ENCODE data around the gene PECR. TPM values are rescaled to one million over a fixed set of nuclear protein-coding genes. Genes with fewer than 3 reads are reported as not detected.

The PECR gene
- 10 to 100 TPM; 15.7 to 20.7 TPM for total RNA-seq
- polyA plus RNA-seq: 10 to 100 TPM; 25.4 to 33.3 (median 28.6) TPM
- 4.9 to 12.5 (median 9.3) reads per million in 6 experiments for total RNA-seq

- Mint-ChIP-seq H3K9me3 (no peaks in the 10 kb centered on the region), H3K4me1 (peaks cover 24 to 70% (median 60%) of the 10 kb centered on the region in 4 donors), H3K27ac (peak within 1 kb of the TSS; percentile 86 to 98 (median 94)), H3K27me3 (no peaks in the 10 kb centered on the region), H3K4me3 (peak within 1 kb of the TSS; percentile 86 to 99 (median 93)), H3K36me3 (no peaks in the 10 kb centered on the region)
- peak; percentile 37 to 82 (median 66) for DNase-seq
- peak; percentile 80 to 86 for ATAC-seq
- POLR2A ChIA-PET: interaction anchor here (0.6 to 5.9 kb wide), 10 partner anchors 9 to 77 kb away, joined by 3 to 96 read pairs (median 6); partner anchors contain the start of gene XRCC5
These were observed at the start of gene PECR, which contains the start of gene TMEM169 for GRCh38 chr2:216081487-216082116. PECR (minus strand) TSS chr2:216081809; CDS start chr2:216081741, 68 bp downstream. TMEM169 (plus strand) TSS chr2:216081919; CDS start chr2:216095964, 14,045 bp downstream.

GRCh38 chr2:216130346-216130971, 48.9 kb upstream of the PECR start:
- POLR2A ChIA-PET: interaction anchor here (1.0 kb wide), 1 partner anchor 21 kb away, joined by 4 read pairs; the partner anchor contains the start of gene XRCC5
- Mint-ChIP-seq H3K27ac (peak overlapping the region in 1 of 10 donors; percentile 58), H3K9me3 (no peaks in the 10 kb centered on the region), H3K36me3 (peaks cover 3 to 95% (median 44%) of the 10 kb centered on the region in 3 donors), H3K4me3 (no peak overlapping the region), H3K27me3 (no peaks in the 10 kb centered on the region), H3K4me1 (peaks cover 13 to 62% (median 55%) of the 10 kb centered on the region in 4 donors)
- ATAC-seq (no peak), DNase-seq (no peak)

- no peak for DNase-seq
- peak overlapping the region in 4 of 10 donors; percentile 1 to 65 (median 40) for H3K27ac Mint-ChIP-seq
- peak overlapping the region in 1 of 10 donors; percentile 6 for H3K4me3 Mint-ChIP-seq
- no peaks in the 10 kb centered on the region for H3K9me3 Mint-ChIP-seq
- H3K4me1 Mint-ChIP-seq: peaks cover 10 to 50% (median 43%) of the 10 kb centered on the region in 4 donors
- peaks cover 0 to 95% (median 43%) of the 10 kb centered on the region in 3 donors for H3K36me3 Mint-ChIP-seq
- POLR2A ChIA-PET: interaction anchor here (0.5 kb wide), 1 partner anchor 76 kb away, joined by 5 read pairs; no protein-coding TSS in a partner anchor
- no peak for ATAC-seq
- H3K27me3 Mint-ChIP-seq: no peaks in the 10 kb centered on the region
These were observed 45.3 kb upstream of the PECR start for GRCh38 chr2:216126943-216127342.

GRCh38 chr2:216121255-216121654, 39.6 kb upstream of the PECR start:
- Mint-ChIP-seq H3K36me3 (peaks cover 0 to 98% (median 46%) of the 10 kb centered on the region in 3 donors), H3K27me3 (no peaks in the 10 kb centered on the region), H3K9me3 (no peaks in the 10 kb centered on the region), H3K4me3 (peak overlapping the region in 4 of 10 donors; percentile 14 to 60 (median 26)), H3K27ac (peak overlapping the region in 8 of 10 donors; percentile 17 to 88 (median 72)), H3K4me1 (peaks cover 30 to 69% (median 61%) of the 10 kb centered on the region in 4 donors)
- ATAC-seq: no peak
- POLR2A ChIA-PET: no interaction called here
- DNase-seq: no peak

- H3K27me3 Mint-ChIP-seq: no peaks in the 10 kb centered on the region
- DNase-seq (peak in 3 of 10 donors; percentile 28 to 67 (median 62)), ATAC-seq (peak; percentile 75 to 91)
- H3K9me3 Mint-ChIP-seq: no peaks in the 10 kb centered on the region
- POLR2A ChIA-PET: interaction anchor here (2.3 kb wide), 1 partner anchor 11 kb away, joined by 14 read pairs; the partner anchor contains the start of gene XRCC5
- peaks cover 0 to 97% (median 42%) of the 10 kb centered on the region in 3 donors for H3K36me3 Mint-ChIP-seq
- H3K27ac Mint-ChIP-seq: peak overlapping the region; percentile 60 to 94 (median 74)
- H3K4me3 Mint-ChIP-seq: peak overlapping the region; percentile 1 to 80 (median 54)
- H3K4me1 Mint-ChIP-seq: peaks cover 34 to 74% (median 70%) of the 10 kb centered on the region in 4 donors
These were observed 38.4 kb upstream of the PECR start for GRCh38 chr2:216119986-216120385.

- Mint-ChIP-seq H3K27ac (peak overlapping the region; percentile 68 to 85 (median 79)), H3K36me3 (peaks cover 0 to 97% (median 40%) of the 10 kb centered on the region in 3 donors), H3K4me1 (peaks cover 35 to 82% (median 75%) of the 10 kb centered on the region in 4 donors), H3K4me3 (peak overlapping the region in 5 of 10 donors; percentile 39 to 67 (median 41)), H3K27me3 (peaks cover 0 to 2% (median 0%) of the 10 kb centered on the region in 5 donors), H3K9me3 (no peaks in the 10 kb centered on the region)
- POLR2A ChIA-PET: interaction anchor here (0.7 to 2.3 kb wide), 2 partner anchors 10 to 16 kb away, joined by 3 to 14 read pairs; partner anchors contain the start of gene XRCC5
- no peak for DNase-seq
- no peak for ATAC-seq
These were observed 37.5 kb upstream of the PECR start for GRCh38 chr2:216119146-216119545.

- Mint-ChIP-seq H3K27ac (peak overlapping the region in 8 of 10 donors; percentile 11 to 84 (median 62)), H3K4me1 (peaks cover 39 to 86% (median 80%) of the 10 kb centered on the region in 4 donors), H3K4me3 (peak overlapping the region in 2 of 10 donors; percentile 16 to 48), H3K27me3 (peaks cover 0 to 2% (median 0%) of the 10 kb centered on the region in 5 donors), H3K36me3 (peaks cover 0 to 97% (median 38%) of the 10 kb centered on the region in 3 donors), H3K9me3 (no peaks in the 10 kb centered on the region)
- POLR2A ChIA-PET: interaction anchor here (2.3 kb wide), 1 partner anchor 9 kb away, joined by 14 read pairs; the partner anchor contains the start of gene XRCC5
- DNase-seq (no peak), ATAC-seq (no peak)
These were observed 36.9 kb upstream of the PECR start for GRCh38 chr2:216118474-216118873.

GRCh38 chr2:216117561-216118340, 36.1 kb upstream of the PECR start:
- no peak for ATAC-seq
- H3K36me3 Mint-ChIP-seq: peaks cover 0 to 97% (median 32%) of the 10 kb centered on the region in 3 donors
- POLR2A ChIA-PET: interaction anchor here (0.6 to 0.8 kb wide), 2 partner anchors 9 kb away, joined by 3 read pairs; partner anchors contain the start of gene XRCC5
- peaks cover 43 to 93% (median 87%) of the 10 kb centered on the region in 4 donors for H3K4me1 Mint-ChIP-seq
- no peak for DNase-seq
- H3K27ac Mint-ChIP-seq: peak overlapping the region in 8 of 10 donors; percentile 8 to 97 (median 43)
- peaks cover 0 to 2% (median 0%) of the 10 kb centered on the region in 5 donors for H3K27me3 Mint-ChIP-seq
- H3K4me3 Mint-ChIP-seq: peak overlapping the region in 2 of 10 donors; percentile 26 to 45
- no peaks in the 10 kb centered on the region for H3K9me3 Mint-ChIP-seq

- peak overlapping the region in 8 of 10 donors; percentile 16 to 92 (median 44) for H3K4me3 Mint-ChIP-seq
- peaks cover 49 to 98% (median 94%) of the 10 kb centered on the region in 4 donors for H3K4me1 Mint-ChIP-seq
- no peak for ATAC-seq
- H3K27me3 Mint-ChIP-seq: peaks cover 0 to 2% (median 0%) of the 10 kb centered on the region in 5 donors
- peaks cover 5 to 96% (median 23%) of the 10 kb centered on the region in 3 donors for H3K36me3 Mint-ChIP-seq
- POLR2A ChIA-PET: no interaction called here
- no peaks in the 10 kb centered on the region for H3K9me3 Mint-ChIP-seq
- peak overlapping the region in 8 of 10 donors; percentile 8 to 98 (median 68) for H3K27ac Mint-ChIP-seq
- no peak for DNase-seq
These were observed 34.8 kb upstream of the PECR start for GRCh38 chr2:216116418-216116817.

GRCh38 chr2:216114714-216115531, 33.3 kb upstream of the PECR start:
- POLR2A ChIA-PET: interaction anchor here (1.4 to 2.6 kb wide), 3 partner anchors 31 to 57 kb away, joined by 6 to 13 read pairs (median 8); partner anchors contain the start of genes PECR and TMEM169
- ATAC-seq: peak; percentile 91 to 93

More at GRCh38 chr2:216114714-216115531, 33.3 kb upstream of the PECR start:
- H3K9me3 Mint-ChIP-seq: no peaks in the 10 kb centered on the region
- H3K27ac Mint-ChIP-seq: peak overlapping the region; percentile 95 to 99 (median 97)
- H3K27me3 Mint-ChIP-seq: peaks cover 0 to 2% (median 0%) of the 10 kb centered on the region in 5 donors
- H3K36me3 Mint-ChIP-seq: peaks cover 5 to 95% (median 20%) of the 10 kb centered on the region in 3 donors
- peak; percentile 87 to 99 (median 97) for DNase-seq
- peaks cover 42 to 100% (median 95%) of the 10 kb centered on the region in 4 donors for H3K4me1 Mint-ChIP-seq
- peak overlapping the region; percentile 90 to 98 (median 92) for H3K4me3 Mint-ChIP-seq
